ENCODE data around the gene KRTAP12-2. TPM values are rescaled to one million over a fixed set of nuclear protein-coding genes. Genes with fewer than 3 reads are reported as not detected.
"Not testable (repeated sequence)": the region's sequence is repeated elsewhere in the genome, so short reads cannot be mapped to it uniquely, and the experiment has no call there.

Gene KRTAP12-2
- total RNA-seq, 4 donors from 2014 or later: not detected

DNA sequence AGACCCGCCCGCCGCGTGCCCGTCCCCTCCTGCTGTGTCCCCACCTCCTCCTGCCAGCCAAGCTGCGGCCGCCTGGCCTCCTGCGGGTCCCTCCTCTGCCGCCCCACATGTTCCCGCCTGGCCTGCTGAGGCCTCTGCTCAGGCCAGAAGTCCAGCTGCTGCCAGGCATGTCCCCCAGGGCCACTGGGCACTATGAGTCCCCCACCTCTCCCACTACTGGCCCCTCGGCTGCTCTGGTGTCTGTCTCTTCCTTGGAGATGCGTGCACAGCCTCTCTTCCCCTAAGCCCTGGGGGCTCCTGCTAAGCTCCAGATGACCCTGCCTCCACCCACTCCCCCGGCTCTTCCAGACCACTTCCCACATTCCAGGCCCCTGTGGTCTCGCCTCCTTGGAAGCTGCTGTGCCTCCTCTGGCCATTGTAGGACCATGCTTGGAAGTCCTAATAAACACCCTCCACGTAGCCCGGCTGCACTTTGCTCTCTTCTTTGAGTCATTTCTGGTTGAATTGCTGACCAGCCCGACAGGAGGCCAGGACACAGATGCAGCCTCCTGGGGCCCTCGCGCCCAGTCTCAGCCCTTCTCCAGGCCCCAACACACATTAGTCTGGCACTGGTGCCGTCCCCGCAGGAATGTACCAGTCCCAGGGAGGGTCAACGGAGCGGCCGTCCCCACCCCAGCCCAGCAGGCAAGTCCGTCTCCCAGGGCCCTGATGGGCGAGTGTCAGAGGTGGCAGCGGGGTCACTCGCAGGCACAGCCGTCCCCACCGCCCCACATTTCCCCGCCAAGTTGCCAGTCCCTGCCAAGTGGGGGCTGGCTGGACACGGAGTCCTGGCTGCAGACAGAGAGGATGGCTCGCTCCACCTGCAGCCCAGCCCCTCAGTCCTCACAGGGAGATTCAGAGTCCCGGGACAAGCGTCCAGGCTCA lies 31.3 kb upstream of the KRTAP12-2 start:
- intact Hi-C loops (cut with DNase I): no loop called here
- H3K27me3 ChIP-seq: peaks cover 0 to 85% (median 7%) of the 10 kb centered on the region in 4 donors
- DNase-seq (ENCODE audit: extremely low spot score): peak; percentile 88

DNA sequence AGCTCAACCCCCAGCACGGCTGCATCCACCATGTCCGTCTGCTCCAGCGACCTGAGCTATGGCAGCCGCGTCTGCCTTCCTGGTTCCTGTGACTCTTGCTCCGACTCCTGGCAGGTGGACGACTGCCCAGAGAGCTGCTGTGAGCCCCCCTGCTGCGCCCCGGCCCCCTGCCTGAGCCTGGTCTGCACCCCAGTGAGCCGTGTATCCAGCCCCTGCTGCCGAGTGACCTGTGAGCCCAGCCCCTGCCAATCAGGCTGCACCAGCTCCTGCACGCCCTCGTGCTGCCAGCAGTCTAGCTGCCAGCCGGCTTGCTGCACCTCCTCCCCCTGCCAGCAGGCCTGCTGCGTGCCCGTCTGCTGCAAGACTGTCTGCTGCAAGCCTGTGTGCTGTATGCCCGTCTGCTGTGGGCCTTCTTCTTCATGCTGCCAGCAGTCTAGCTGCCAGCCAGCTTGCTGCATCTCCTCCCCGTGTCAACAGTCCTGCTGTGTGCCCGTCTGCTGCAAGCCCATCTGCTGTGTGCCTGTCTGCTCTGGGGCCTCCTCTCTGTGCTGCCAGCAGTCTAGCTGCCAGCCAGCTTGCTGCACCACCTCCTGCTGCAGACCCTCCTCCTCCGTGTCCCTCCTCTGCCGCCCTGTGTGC lies 30.6 kb upstream of the KRTAP12-2 start, which contains the start of gene KRTAP10-12:
Gene KRTAP10-12, plus strand, starts transcription at position 1 of the 639 bp plus-strand sequence. Its CDS starts 30 bp downstream, at position 31.
- H3K27ac ChIP-seq (replicated peaks in 1 of 4); H3K4me3 ChIP-seq; H3K36me3 ChIP-seq; H3K4me1 ChIP-seq; DNase-seq (ENCODE audit: extremely low spot score); intact Hi-C loops (cut with DNase I): not testable (repeated sequence)
- WGBS: 70% methylated on average over 12 of the region's 21 CpGs
- Histone ChIP-seq H3K9me3 (peaks cover 0 to 19% (median 14%) of the 10 kb centered on the region in 4 donors), H3K27me3 (peaks cover 0 to 78% (median 7%) of the 10 kb centered on the region in 4 donors)

More for the DNA sequence above, 31.3 kb upstream of the KRTAP12-2 start:
- Histone ChIP-seq H3K27ac (replicated peaks in 1 of 4) (no peak overlapping the region), H3K4me1 (no peaks in the 10 kb centered on the region), H3K9me3 (peaks cover 0 to 12% (median 8%) of the 10 kb centered on the region in 4 donors), H3K36me3 (no peaks in the 10 kb centered on the region), H3K4me3 (no peak overlapping the region)
- 43% methylated on average over 18 of the region's 35 CpGs for WGBS
- TF ChIP-seq POLR2AphosphoS5 (IDR thresholded peaks at IDR 0.05) (no peak), POLR2A (IDR thresholded peaks at IDR 0.05; ENCODE audit: low read depth) (no peak), EP300 (IDR thresholded peaks at IDR 0.05) (no peak)
- TF ChIP-seq, protein P1, sequence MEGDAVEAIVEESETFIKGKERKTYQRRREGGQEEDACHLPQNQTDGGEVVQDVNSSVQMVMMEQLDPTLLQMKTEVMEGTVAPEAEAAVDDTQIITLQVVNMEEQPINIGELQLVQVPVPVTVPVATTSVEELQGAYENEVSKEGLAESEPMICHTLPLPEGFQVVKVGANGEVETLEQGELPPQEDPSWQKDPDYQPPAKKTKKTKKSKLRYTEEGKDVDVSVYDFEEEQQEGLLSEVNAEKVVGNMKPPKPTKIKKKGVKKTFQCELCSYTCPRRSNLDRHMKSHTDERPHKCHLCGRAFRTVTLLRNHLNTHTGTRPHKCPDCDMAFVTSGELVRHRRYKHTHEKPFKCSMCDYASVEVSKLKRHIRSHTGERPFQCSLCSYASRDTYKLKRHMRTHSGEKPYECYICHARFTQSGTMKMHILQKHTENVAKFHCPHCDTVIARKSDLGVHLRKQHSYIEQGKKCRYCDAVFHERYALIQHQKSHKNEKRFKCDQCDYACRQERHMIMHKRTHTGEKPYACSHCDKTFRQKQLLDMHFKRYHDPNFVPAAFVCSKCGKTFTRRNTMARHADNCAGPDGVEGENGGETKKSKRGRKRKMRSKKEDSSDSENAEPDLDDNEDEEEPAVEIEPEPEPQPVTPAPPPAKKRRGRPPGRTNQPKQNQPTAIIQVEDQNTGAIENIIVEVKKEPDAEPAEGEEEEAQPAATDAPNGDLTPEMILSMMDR (IDR thresholded peaks at IDR 0.05): no peak

DNA sequence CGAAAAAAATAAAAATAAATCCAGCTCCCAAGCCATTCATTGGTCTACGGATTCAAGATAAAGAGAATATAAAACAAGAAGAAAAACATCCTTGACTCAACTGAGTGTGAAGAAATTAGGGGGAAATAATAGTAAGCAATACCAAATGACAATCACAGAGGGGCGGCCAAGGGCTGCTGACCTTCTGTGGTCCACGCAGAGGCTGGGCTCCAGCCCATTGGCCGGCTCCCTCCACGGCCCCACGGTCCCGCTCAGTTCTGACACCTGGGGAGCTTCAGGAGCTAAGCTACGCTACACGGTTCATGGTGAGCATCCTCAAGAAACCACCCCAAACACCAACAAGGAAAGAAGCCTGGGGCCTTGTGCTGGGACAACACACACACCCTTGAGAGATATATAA lies 29.8 kb upstream of the KRTAP12-2 start:
- H3K4me1 ChIP-seq: no peaks in the 10 kb centered on the region
- H3K27ac ChIP-seq (replicated peaks in 1 of 4): no peak overlapping the region
- no peak overlapping the region for H3K4me3 ChIP-seq
- WGBS: 73% methylated on average over 10 of the region's 10 CpGs
- no peaks in the 10 kb centered on the region for H3K36me3 ChIP-seq
- no peak for DNase-seq (ENCODE audit: extremely low spot score)
- intact Hi-C loops (cut with DNase I): no loop called here
- peaks cover 0 to 70% (median 4%) of the 10 kb centered on the region in 4 donors for H3K27me3 ChIP-seq
- TF ChIP-seq, protein P1 (IDR thresholded peaks at IDR 0.05): no peak
- no peak for TF ChIP-seq POLR2A (IDR thresholded peaks at IDR 0.05; ENCODE audit: low read depth)
- no peak for TF ChIP-seq EP300 (IDR thresholded peaks at IDR 0.05)
- no peak for TF ChIP-seq POLR2AphosphoS5 (IDR thresholded peaks at IDR 0.05)
- peaks cover 0 to 26% (median 14%) of the 10 kb centered on the region in 4 donors for H3K9me3 ChIP-seq

DNA sequence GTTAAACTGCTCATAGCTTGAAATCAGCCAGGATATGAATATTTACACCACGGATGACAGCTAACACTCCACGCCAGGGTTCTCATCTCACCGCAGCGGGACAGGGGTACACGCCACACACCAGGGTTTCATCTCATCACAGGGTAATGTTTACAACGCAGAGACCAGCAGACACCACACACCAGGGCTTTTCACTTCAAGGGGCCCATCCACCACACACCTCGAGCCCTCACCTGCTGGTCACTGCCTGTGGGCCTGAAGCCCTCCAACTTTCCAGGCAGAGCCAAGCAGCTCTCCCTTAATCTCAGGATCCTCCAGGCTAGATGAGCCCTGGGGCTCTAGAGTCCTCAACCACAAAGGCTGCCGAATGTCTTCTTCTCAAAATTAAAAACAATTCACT lies 28.9 kb upstream of the KRTAP12-2 start:
- WGBS: 45% methylated on average over 8 of the region's 8 CpGs
- TF ChIP-seq EP300 (IDR thresholded peaks at IDR 0.05) (no peak), POLR2A (IDR thresholded peaks at IDR 0.05; ENCODE audit: low read depth) (no peak), POLR2AphosphoS5 (IDR thresholded peaks at IDR 0.05) (no peak)
- TF ChIP-seq, protein P1 (IDR thresholded peaks at IDR 0.05): no peak
- intact Hi-C loops (cut with DNase I): no loop called here
- H3K9me3 ChIP-seq: peaks cover 0 to 26% (median 14%) of the 10 kb centered on the region in 4 donors
- no peaks in the 10 kb centered on the region for H3K4me1 ChIP-seq
- H3K4me3 ChIP-seq: no peak overlapping the region
- DNase-seq (ENCODE audit: extremely low spot score): peak; percentile 75
- H3K27me3 ChIP-seq: peaks cover 0 to 61% (median 4%) of the 10 kb centered on the region in 4 donors
- H3K36me3 ChIP-seq: no peaks in the 10 kb centered on the region
- H3K27ac ChIP-seq (replicated peaks in 1 of 4): no peak overlapping the region

DNA sequence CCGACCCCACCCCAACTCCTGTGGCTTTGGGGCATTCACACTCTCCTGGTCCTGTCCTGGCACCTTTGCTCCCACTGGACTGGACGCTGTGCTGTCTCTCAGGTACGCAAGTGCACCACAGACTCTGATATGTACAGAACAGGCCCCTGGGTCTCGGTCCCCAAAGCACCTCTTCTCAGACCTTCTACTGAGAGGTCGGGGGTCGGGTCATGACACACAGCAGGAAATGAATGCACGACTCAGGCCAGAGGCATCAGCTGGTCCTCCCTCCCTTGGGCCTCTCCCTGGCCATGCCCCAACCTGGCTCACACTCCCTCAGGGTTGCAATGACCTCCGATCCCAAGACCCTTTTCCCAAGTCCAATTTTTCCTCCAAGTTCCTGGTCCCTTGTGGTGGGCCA lies 28.5 kb upstream of the KRTAP12-2 start:
- H3K27ac ChIP-seq (replicated peaks in 1 of 4): no peak overlapping the region
- peaks cover 0 to 26% (median 14%) of the 10 kb centered on the region in 4 donors for H3K9me3 ChIP-seq
- no peak overlapping the region for H3K4me3 ChIP-seq
- peaks cover 0 to 56% (median 4%) of the 10 kb centered on the region in 4 donors for H3K27me3 ChIP-seq
- DNase-seq (ENCODE audit: extremely low spot score): no peak
- 85% methylated on average over 4 of the region's 8 CpGs for WGBS
- intact Hi-C loops (cut with DNase I): no loop called here
- no peaks in the 10 kb centered on the region for H3K4me1 ChIP-seq
- H3K36me3 ChIP-seq: no peaks in the 10 kb centered on the region
- TF ChIP-seq, protein P1 (IDR thresholded peaks at IDR 0.05): no peak
- no peak for TF ChIP-seq POLR2A (IDR thresholded peaks at IDR 0.05; ENCODE audit: low read depth)
- no peak for TF ChIP-seq EP300 (IDR thresholded peaks at IDR 0.05)
- no peak for TF ChIP-seq POLR2AphosphoS5 (IDR thresholded peaks at IDR 0.05)
